HCT116 (cell line): ENCODE measurements around the gene PTX4. TPM values are rescaled to one million over a fixed set of nuclear protein-coding genes. Genes with fewer than 3 reads are reported as not detected.

Experiments used
- ATAC-seq: fragments of 200-7000 bp; cut with Tn5 transposase; 2 replicates; pipeline ENCODE4 v1.9.1; 2020; ENCODE audit warnings: mild to moderate bottlenecking, moderate library complexity
- BruUV-seq: library from RNA; stranded (reverse); fragments of 400-500 nt; replicated peaks from 2 replicates; lab custom pipeline; 2021; lab: Mats Ljungman, UMichigan
- CTCF ChIA-PET: fragments of 300-600 bp; sonication (Branson Sonifier 250); formaldehyde crosslinking; loops from one replicate; lab custom pipeline; 2021; ENCODE audit warnings: antibody characterized with exemption; lab: Charles Lee
- POLR2A ChIA-PET: fragments of 300-600, 350-600 bp; sonication (Branson Sonifier 250); formaldehyde crosslinking; loops from one replicate; lab custom pipeline; 2021; ENCODE audit warnings: antibody characterized with exemption; lab: Charles Lee
- RAD21 ChIA-PET, 2 experiments: fragments of 300-600 bp; sonication (Branson Sonifier 250); formaldehyde crosslinking; loops; one replicate each; lab custom pipeline; 2023; ENCODE audit warnings: low total read pairs in 2 of 2; ENCODE audit not compliant: uncharacterized antibody in 2 of 2, unreplicated experiment in 2 of 2, low non-redundant PET in 1 of 2; lab: Charles Lee
- DNase-seq: peaks from one replicate; pipeline ENCODE4 v3.0.0-alpha.2; 2010; ENCODE audit warnings: low read depth, low spot score
- H2AFZ ChIP-seq: fragments of 200-600 bp; shearing (Covaris generic), sonication (generic); 2 replicates; pipeline ENCODE4 v1.6.1; 2017; ENCODE audit warnings: low read depth, mixed run types, mixed read lengths, antibody characterized with exemption, low read length; ENCODE audit not compliant: poor library complexity, severe bottlenecking
- H3K27ac ChIP-seq: 2 replicates; pipeline ENCODE4 v1.5.1; 2012; ENCODE audit warnings: low read depth, low read length
- H3K27me3 ChIP-seq: fragments of 200-600 bp; sonication (generic); 2 replicates; pipeline ENCODE4 v1.6.1; 2016; ENCODE audit warnings: mixed run types, low read length, mixed read lengths; ENCODE audit not compliant: insufficient read depth
- H3K36me3 ChIP-seq, 2 experiments: fragments of 200-500 bp in 1 of 2; fragments of 200-600 bp in 1 of 2; sonication (Bioruptor generic) in 1 of 2; sonication (generic) in 1 of 2; 2 replicates each; pipeline versions ENCODE4 v1.5.1 to v1.6.1; 2014 to 2016; ENCODE audit warnings: low read length in 2 of 2, inconsistent platforms in 1 of 2, mixed read lengths in 1 of 2, mixed run types in 1 of 2; ENCODE audit not compliant: insufficient read depth in 2 of 2, control insufficient read depth in 1 of 2
- H3K4me1 ChIP-seq, 2 experiments: fragments of 200-600 bp in 1 of 2; sonication (generic) in 1 of 2; 2 replicates each; pipeline versions ENCODE4 v1.5.1 to v1.6.1; 2012 to 2017; ENCODE audit warnings: low read length in 2 of 2, inconsistent platforms in 1 of 2, mild to moderate bottlenecking in 1 of 2, mixed read lengths in 1 of 2, mixed run types in 1 of 2, moderate library complexity in 1 of 2; ENCODE audit not compliant: insufficient read depth in 2 of 2, control insufficient read depth in 1 of 2
- H3K4me2 ChIP-seq: fragments of 200-600 bp; sonication (generic); 2 replicates; pipeline ENCODE4 v1.6.1; 2017; ENCODE audit warnings: mixed run types, low read length, mixed read lengths
- H3K4me3 ChIP-seq, 2 experiments: fragments of 200-600 bp in 1 of 2; sonication (generic) in 1 of 2; replicated peaks in 1 of 2; 2 replicates each; pipeline ENCODE4 v1.5.1; 2011 to 2016; ENCODE audit warnings: low read length in 2 of 2, control low read depth in 1 of 2, low read depth in 1 of 2, mild to moderate bottlenecking in 1 of 2, mixed read lengths in 1 of 2, mixed run types in 1 of 2
- H3K79me2 ChIP-seq: fragments of 200-600 bp; sonication (generic); 2 replicates; pipeline ENCODE4 v1.6.1; 2017; ENCODE audit warnings: mild to moderate bottlenecking, mixed run types, low read length, moderate library complexity, mixed read lengths; ENCODE audit not compliant: insufficient read depth
- H3K9ac ChIP-seq: fragments of 200-600 bp; sonication (generic); 2 replicates; pipeline ENCODE4 v1.6.1; 2016; ENCODE audit warnings: low read length, mixed read lengths
- H3K9me2 ChIP-seq: fragments of 200-600 bp; sonication (generic), shearing (Covaris generic); 2 replicates; pipeline ENCODE4 v1.6.1; 2017; ENCODE audit warnings: mixed run types, mild to moderate bottlenecking, moderate library complexity; ENCODE audit not compliant: insufficient read depth
- H3K9me3 ChIP-seq, 2 experiments: fragments of 200-500 bp in 1 of 2; fragments of 200-600 bp in 1 of 2; sonication (Bioruptor generic) in 1 of 2; sonication (generic) in 1 of 2; 2 replicates each; pipeline ENCODE4 v1.6.1; 2014 to 2017; ENCODE audit warnings: low read length in 2 of 2, mixed read lengths in 2 of 2, inconsistent platforms in 1 of 2, low read depth in 1 of 2, mild to moderate bottlenecking in 1 of 2, mixed run types in 1 of 2, moderate library complexity in 1 of 2; ENCODE audit not compliant: control insufficient read depth in 1 of 2, insufficient read depth in 1 of 2
- H4K20me1 ChIP-seq: fragments of 200-600 bp; sonication (generic), shearing (Covaris generic); 2 replicates; pipeline ENCODE4 v1.6.1; 2017; ENCODE audit warnings: mixed run types, mild to moderate bottlenecking, moderate library complexity; ENCODE audit not compliant: insufficient read depth
- EGR1 ChIP-seq: IDR thresholded peaks from 2 replicates; pipeline ENCODE4 v1.6.1; 2012; ENCODE audit warnings: low read depth
- ELF1 ChIP-seq: IDR thresholded peaks from 2 replicates; pipeline ENCODE4 v1.6.1; 2012; ENCODE audit warnings: low read depth, borderline replicate concordance
- EZH2phosphoT487 ChIP-seq: fragments of 200-600 bp; IDR thresholded peaks from 2 replicates; pipeline ENCODE4 v1.6.1; 2018; ENCODE audit warnings: antibody characterized with exemption, borderline replicate concordance
- SIN3A ChIP-seq: IDR thresholded peaks from 2 replicates; pipeline ENCODE4 v1.6.1; 2012; ENCODE audit warnings: low read depth
- SRF ChIP-seq: IDR thresholded peaks from 2 replicates; pipeline ENCODE4 v1.6.1; 2012; ENCODE audit warnings: low read depth
- YY1 ChIP-seq: IDR thresholded peaks from 2 replicates; pipeline ENCODE4 v1.6.1; 2011; ENCODE audit warnings: low read length, low read depth, moderate library complexity, mild to moderate bottlenecking; ENCODE audit not compliant: insufficient replicate concordance; ENCODE audit errors: extremely low read depth
- intact Hi-C: fragments of 100-400 bp; cut with micrococcal nuclease; formaldehyde crosslinking; loops from 2 replicates; pipeline ENCODE4 v1.10.0; 2022
- total RNA-seq: library from RNA; stranded (reverse); gene quantifications from one replicate; pipeline ENCODE4 v1.2.1, GENCODE V29; 2021; ENCODE audit not compliant: unreplicated experiment
- TF ChIP-seq, protein P1 (sequence below): IDR thresholded peaks from 2 replicates; pipeline ENCODE4 v1.6.1; 2011; ENCODE audit warnings: mild to moderate bottlenecking, low read length, moderate library complexity; ENCODE audit not compliant: insufficient replicate concordance; ENCODE audit errors: extremely low read depth
- TF ChIP-seq, protein P2 (sequence below): IDR thresholded peaks from 2 replicates; pipeline ENCODE4 v1.6.1; 2012
- TF ChIP-seq, protein P3 (sequence below): IDR thresholded peaks from 2 replicates; pipeline ENCODE4 v1.6.1; 2012

Gene PTX4
- total RNA-seq, 1 experiment from 2014 or later = not detected

DNA sequence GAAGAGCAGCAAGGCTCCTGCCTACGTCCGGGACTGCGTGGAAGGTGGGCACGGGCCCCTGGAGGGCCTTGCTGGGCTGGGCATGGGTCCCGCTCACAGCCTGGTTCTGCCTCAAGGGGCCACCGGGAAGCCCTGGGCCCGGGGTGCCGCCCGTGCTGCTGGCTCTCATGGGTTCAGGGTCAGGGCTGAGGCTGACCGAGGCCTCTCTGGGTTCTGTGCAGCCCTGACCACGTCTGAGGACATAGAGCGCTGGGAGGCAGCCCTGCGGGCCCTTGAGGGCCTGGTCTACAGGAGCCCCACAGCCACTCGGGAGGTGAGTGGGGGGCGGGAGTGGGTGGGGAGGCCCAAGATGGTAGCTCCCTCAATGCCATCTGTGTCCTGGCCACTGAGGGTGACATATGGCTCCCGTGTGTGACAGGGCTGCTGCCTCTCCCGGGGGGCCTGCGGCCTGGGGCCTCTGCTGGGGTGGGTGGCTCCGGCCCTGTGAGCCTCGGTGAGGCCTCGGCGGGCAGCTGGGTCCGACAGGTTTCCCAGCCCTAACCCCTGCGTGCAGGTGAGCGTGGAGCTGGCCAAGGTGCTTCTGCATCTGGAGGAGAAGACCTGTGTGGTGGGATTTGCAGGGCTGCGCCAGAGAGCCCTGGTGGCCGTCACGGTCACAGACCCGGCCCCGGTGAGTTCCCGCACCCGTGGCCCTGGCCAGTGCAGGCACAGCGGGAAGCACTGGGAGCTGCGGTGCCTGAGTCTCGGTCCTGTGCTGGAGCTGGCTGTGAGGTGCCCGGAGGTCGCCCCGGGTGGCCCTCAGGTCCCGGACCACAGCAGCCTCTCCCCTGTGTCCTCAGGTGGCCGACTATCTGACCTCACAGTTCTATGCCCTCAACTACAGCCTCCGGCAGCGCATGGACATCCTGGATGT lies 13.6 kb upstream of the PTX4 start:
- no peaks in the 10 kb centered on the region for H3K9me3 ChIP-seq
- no peak overlapping the region for H2AFZ ChIP-seq
- peaks cover 10 to 33% of the 10 kb centered on the region in 2 experiments; a peak in 3 of 4 replicates for H3K36me3 ChIP-seq
- H3K9ac ChIP-seq = no peak overlapping the region
- RAD21 ChIA-PET = no interaction called here
- CTCF ChIA-PET = no interaction called here
- POLR2A ChIA-PET = no interaction called here
- no peak overlapping the region for H3K4me2 ChIP-seq
- intact Hi-C loops = no loop called here
- ATAC-seq = no peak
- H3K4me3 ChIP-seq = no peak overlapping the region
- no peak overlapping the region for H3K27ac ChIP-seq
- no peaks in the 10 kb centered on the region for H3K27me3 ChIP-seq
- no peak for TF ChIP-seq SIN3A
- H3K79me2 ChIP-seq = no peaks in the 10 kb centered on the region
- no peaks in the 10 kb centered on the region for H3K4me1 ChIP-seq
- DNase-seq = no peak
- BruUV-seq = no TSS peak
- no peaks in the 10 kb centered on the region for H4K20me1 ChIP-seq
- no peaks in the 10 kb centered on the region for H3K9me2 ChIP-seq

DNA sequence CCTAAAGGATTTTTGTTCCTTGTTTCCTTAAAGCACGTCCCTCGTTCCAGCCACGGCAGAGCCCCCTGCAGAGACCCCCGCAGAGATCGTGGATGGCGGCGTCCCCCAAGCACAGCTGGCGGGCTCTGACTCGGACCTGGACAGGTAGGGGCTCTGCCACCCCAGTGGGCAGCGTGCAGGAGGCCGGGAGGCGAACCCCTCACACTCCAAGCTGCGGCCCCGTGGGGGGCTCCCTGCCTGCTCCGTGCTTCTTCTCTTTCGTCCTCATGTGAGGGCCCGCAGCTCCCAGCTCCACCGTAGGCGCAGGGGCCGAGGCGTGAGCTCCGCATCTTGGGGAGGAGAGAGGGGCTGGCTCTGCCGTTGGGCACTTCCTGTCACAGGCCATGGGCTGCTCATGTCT lies 12.9 kb upstream of the PTX4 start:
- no peak overlapping the region for H3K4me3 ChIP-seq
- peaks cover 10 to 39% of the 10 kb centered on the region in 2 experiments; a peak in 3 of 4 replicates for H3K36me3 ChIP-seq
- H3K4me2 ChIP-seq = no peak overlapping the region
- ATAC-seq (no peak), DNase-seq (no peak)
- ChIA-PET CTCF (no interaction called here), RAD21 (no interaction called here), POLR2A (no interaction called here)
- intact Hi-C loops = no loop called here
- peaks cover 4% of the 10 kb centered on the region; the same call in 1 of the 2 replicates for H3K79me2 ChIP-seq
- H3K27ac ChIP-seq = no peak overlapping the region
- H4K20me1 ChIP-seq = no peaks in the 10 kb centered on the region
- no peak overlapping the region for H3K9ac ChIP-seq
- no peak overlapping the region for H2AFZ ChIP-seq
- TF ChIP-seq EGR1 = no peak
- TF ChIP-seq, protein P1, sequence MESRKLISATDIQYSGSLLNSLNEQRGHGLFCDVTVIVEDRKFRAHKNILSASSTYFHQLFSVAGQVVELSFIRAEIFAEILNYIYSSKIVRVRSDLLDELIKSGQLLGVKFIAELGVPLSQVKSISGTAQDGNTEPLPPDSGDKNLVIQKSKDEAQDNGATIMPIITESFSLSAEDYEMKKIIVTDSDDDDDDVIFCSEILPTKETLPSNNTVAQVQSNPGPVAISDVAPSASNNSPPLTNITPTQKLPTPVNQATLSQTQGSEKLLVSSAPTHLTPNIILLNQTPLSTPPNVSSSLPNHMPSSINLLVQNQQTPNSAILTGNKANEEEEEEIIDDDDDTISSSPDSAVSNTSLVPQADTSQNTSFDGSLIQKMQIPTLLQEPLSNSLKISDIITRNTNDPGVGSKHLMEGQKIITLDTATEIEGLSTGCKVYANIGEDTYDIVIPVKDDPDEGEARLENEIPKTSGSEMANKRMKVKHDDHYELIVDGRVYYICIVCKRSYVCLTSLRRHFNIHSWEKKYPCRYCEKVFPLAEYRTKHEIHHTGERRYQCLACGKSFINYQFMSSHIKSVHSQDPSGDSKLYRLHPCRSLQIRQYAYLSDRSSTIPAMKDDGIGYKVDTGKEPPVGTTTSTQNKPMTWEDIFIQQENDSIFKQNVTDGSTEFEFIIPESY = no peak
- TF ChIP-seq, protein P2, sequence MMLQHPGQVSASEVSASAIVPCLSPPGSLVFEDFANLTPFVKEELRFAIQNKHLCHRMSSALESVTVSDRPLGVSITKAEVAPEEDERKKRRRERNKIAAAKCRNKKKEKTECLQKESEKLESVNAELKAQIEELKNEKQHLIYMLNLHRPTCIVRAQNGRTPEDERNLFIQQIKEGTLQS = no peak
- no peak for TF ChIP-seq EZH2phosphoT487
- no peak for TF ChIP-seq SRF
- TF ChIP-seq, protein P3, sequence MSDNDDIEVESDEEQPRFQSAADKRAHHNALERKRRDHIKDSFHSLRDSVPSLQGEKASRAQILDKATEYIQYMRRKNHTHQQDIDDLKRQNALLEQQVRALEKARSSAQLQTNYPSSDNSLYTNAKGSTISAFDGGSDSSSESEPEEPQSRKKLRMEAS = no peak
- no peak for TF ChIP-seq YY1
- no peak for TF ChIP-seq ELF1
- no TSS peak for BruUV-seq
- H3K9me3 ChIP-seq = no peaks in the 10 kb centered on the region
- no peaks in the 10 kb centered on the region for H3K27me3 ChIP-seq
- no peaks in the 10 kb centered on the region for H3K9me2 ChIP-seq
- H3K4me1 ChIP-seq = no peaks in the 10 kb centered on the region
